ENCODE results near the gene SLC17A4. TPM values are rescaled to one million over a fixed set of nuclear protein-coding genes. Genes with fewer than 3 reads are reported as not detected.

The SLC17A4 gene
- total and polyA plus RNA-seq, 10 of the 15 experiments (the other 5 are each of a cell fraction or from before 2014, with no cell fraction given), result not detected

DNA sequence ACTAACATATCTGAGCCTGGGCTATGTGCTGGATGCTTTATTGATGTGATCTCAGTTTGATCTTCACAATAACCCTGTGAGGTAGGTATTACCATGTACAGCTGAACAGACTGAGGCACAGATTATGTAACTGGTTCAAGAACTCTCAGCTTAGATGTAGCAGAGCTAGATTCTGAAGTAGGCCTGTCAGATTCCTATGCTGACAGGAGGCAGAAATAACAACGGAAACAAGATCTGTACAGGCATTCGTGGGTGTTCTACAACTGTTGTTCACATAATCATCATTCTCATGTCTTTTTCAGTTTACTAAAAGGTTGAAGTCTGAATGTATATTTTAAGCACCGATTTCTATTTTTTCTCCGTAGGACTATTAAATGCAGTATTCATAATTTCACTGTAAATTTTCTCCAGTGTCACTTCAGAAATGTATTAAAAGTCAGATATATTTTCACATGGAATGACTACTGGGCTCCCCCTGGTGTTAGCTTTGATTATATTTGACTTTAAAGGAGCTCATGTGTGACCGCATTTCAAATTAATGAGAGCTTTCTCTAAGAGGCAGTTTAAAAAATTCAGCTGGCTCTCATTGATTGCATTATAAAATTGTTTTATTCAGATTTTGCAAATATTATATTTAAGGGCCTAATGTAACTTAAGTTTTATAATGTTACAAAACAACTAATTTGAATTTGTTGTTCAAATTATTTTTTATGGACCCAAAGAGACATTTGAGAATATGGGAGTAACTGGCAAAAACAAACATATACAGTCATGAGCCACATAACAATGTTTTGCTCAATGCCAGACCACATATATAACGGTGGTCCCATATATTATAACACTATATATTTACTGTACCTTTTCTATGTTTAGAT is 36.4 kb upstream of the SLC17A4 start (continued):
- TF ChIP-seq USF1 (IDR thresholded peaks at IDR 0.05; ENCODE audit: borderline replicate concordance, extremely low read length, insufficient read depth, low read depth, low read length), result no peak
- TF ChIP-seq MXI1 (IDR thresholded peaks at IDR 0.05; ENCODE audit: low read depth, low read length), result no peak
- no peak for TF ChIP-seq FOS (IDR thresholded peaks at IDR 0.05; ENCODE audit: borderline replicate concordance, extremely low read depth, insufficient read length)
- TF ChIP-seq, protein P1, sequence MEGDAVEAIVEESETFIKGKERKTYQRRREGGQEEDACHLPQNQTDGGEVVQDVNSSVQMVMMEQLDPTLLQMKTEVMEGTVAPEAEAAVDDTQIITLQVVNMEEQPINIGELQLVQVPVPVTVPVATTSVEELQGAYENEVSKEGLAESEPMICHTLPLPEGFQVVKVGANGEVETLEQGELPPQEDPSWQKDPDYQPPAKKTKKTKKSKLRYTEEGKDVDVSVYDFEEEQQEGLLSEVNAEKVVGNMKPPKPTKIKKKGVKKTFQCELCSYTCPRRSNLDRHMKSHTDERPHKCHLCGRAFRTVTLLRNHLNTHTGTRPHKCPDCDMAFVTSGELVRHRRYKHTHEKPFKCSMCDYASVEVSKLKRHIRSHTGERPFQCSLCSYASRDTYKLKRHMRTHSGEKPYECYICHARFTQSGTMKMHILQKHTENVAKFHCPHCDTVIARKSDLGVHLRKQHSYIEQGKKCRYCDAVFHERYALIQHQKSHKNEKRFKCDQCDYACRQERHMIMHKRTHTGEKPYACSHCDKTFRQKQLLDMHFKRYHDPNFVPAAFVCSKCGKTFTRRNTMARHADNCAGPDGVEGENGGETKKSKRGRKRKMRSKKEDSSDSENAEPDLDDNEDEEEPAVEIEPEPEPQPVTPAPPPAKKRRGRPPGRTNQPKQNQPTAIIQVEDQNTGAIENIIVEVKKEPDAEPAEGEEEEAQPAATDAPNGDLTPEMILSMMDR (IDR thresholded peaks at IDR 0.05 in 2 of 3, conservative IDR thresholded peaks at IDR 0.05 in 1 of 3; ENCODE audit: control insufficient read depth in 2 of 3, extremely low read depth in 1 of 3, insufficient read depth in 1 of 3, low read depth in 3 of 3, low read length in 3 of 3), result peak; percentile 42 to 48 (median 47)
- TF ChIP-seq ATF3 (IDR thresholded peaks at IDR 0.05; ENCODE audit: borderline replicate concordance, extremely low read depth, low read depth, low read length), result no peak
- TF ChIP-seq POU2F2 (IDR thresholded peaks at IDR 0.05; ENCODE audit: borderline replicate concordance, low read depth, low read length), result no peak
- no peak for TF ChIP-seq USF2 (IDR thresholded peaks at IDR 0.05; ENCODE audit: borderline replicate concordance, low read depth, low read length)
- TF ChIP-seq, protein P2, sequence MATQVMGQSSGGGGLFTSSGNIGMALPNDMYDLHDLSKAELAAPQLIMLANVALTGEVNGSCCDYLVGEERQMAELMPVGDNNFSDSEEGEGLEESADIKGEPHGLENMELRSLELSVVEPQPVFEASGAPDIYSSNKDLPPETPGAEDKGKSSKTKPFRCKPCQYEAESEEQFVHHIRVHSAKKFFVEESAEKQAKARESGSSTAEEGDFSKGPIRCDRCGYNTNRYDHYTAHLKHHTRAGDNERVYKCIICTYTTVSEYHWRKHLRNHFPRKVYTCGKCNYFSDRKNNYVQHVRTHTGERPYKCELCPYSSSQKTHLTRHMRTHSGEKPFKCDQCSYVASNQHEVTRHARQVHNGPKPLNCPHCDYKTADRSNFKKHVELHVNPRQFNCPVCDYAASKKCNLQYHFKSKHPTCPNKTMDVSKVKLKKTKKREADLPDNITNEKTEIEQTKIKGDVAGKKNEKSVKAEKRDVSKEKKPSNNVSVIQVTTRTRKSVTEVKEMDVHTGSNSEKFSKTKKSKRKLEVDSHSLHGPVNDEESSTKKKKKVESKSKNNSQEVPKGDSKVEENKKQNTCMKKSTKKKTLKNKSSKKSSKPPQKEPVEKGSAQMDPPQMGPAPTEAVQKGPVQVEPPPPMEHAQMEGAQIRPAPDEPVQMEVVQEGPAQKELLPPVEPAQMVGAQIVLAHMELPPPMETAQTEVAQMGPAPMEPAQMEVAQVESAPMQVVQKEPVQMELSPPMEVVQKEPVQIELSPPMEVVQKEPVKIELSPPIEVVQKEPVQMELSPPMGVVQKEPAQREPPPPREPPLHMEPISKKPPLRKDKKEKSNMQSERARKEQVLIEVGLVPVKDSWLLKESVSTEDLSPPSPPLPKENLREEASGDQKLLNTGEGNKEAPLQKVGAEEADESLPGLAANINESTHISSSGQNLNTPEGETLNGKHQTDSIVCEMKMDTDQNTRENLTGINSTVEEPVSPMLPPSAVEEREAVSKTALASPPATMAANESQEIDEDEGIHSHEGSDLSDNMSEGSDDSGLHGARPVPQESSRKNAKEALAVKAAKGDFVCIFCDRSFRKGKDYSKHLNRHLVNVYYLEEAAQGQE (IDR thresholded peaks at IDR 0.05; ENCODE audit: low read depth, low read length), result no peak
- no peak for TF ChIP-seq ATF7 (IDR thresholded peaks at IDR 0.05; ENCODE audit: low read depth)
- no peak for TF ChIP-seq TCF7 (IDR thresholded peaks at IDR 0.05; ENCODE audit: borderline replicate concordance)
- no peak for TF ChIP-seq NR2F1 (conservative IDR thresholded peaks at IDR 0.05)
- no peak for TF ChIP-seq IRF3 (IDR thresholded peaks at IDR 0.05)
- TF ChIP-seq, protein P3, sequence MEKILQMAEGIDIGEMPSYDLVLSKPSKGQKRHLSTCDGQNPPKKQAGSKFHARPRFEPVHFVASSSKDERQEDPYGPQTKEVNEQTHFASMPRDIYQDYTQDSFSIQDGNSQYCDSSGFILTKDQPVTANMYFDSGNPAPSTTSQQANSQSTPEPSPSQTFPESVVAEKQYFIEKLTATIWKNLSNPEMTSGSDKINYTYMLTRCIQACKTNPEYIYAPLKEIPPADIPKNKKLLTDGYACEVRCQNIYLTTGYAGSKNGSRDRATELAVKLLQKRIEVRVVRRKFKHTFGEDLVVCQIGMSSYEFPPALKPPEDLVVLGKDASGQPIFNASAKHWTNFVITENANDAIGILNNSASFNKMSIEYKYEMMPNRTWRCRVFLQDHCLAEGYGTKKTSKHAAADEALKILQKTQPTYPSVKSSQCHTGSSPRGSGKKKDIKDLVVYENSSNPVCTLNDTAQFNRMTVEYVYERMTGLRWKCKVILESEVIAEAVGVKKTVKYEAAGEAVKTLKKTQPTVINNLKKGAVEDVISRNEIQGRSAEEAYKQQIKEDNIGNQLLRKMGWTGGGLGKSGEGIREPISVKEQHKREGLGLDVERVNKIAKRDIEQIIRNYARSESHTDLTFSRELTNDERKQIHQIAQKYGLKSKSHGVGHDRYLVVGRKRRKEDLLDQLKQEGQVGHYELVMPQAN (conservative IDR thresholded peaks at IDR 0.05), result no peak
- TF ChIP-seq KAT2A (conservative IDR thresholded peaks at IDR 0.05; ENCODE audit: control insufficient read depth, low read depth, low read length), result no peak
- TF ChIP-seq NFYB (IDR thresholded peaks at IDR 0.05; ENCODE audit: insufficient read depth, low read depth, low read length), result no peak
- no peak for TF ChIP-seq TCF12 (IDR thresholded peaks at IDR 0.05; ENCODE audit: low read depth, low read length)

All from GM12878 (cell line).